AG10803 (cell line): ENCODE data around the gene RUFY4.

Experiments used
- DNase-seq: peaks from one replicate; pipeline ENCODE4 v3.0.0; 2010; ENCODE audit warnings: low read depth
- H3K4me3 ChIP-seq: 2 replicates; pipeline ENCODE4 v1.5.1; 2011; ENCODE audit warnings: mild to moderate bottlenecking, low read length, control low read depth
- CTCF ChIP-seq: conservative IDR thresholded peaks from 2 replicates; pipeline ENCODE4 v1.5.1; 2011; ENCODE audit warnings: mild to moderate bottlenecking, low read length, control low read depth, inconsistent platforms

The RUFY4 gene

GRCh38 chr2:218047536-218048225, 21.4 kb upstream of the RUFY4 start:
- no peak for TF ChIP-seq CTCF
- no peak for DNase-seq
- H3K4me3 ChIP-seq: no peak overlapping the region

- no peak for DNase-seq
- no peak for TF ChIP-seq CTCF
- H3K4me3 ChIP-seq: no peak overlapping the region
Observed at GRCh38 chr2:218051903-218052302, 17.1 kb upstream of the RUFY4 start.

- H3K4me3 ChIP-seq: no peak overlapping the region
- TF ChIP-seq CTCF: no peak
- DNase-seq: no peak
Observed at GRCh38 chr2:218059289-218059688, 9.8 kb upstream of the RUFY4 start.

- no peak for TF ChIP-seq CTCF
- no peak for DNase-seq
- H3K4me3 ChIP-seq: no peak overlapping the region
Observed at GRCh38 chr2:218060118-218060517, 8.9 kb upstream of the RUFY4 start.

GRCh38 chr2:218060950-218061660, 7.9 kb upstream of the RUFY4 start:
- no peak overlapping the region for H3K4me3 ChIP-seq
- no peak for DNase-seq
- no peak for TF ChIP-seq CTCF

- no peak for TF ChIP-seq CTCF
- DNase-seq: no peak
- H3K4me3 ChIP-seq: no peak overlapping the region
Observed at GRCh38 chr2:218063486-218063885, 5.6 kb upstream of the RUFY4 start.

- TF ChIP-seq CTCF: no peak
- DNase-seq: no peak
- no peak overlapping the region for H3K4me3 ChIP-seq
Observed at GRCh38 chr2:218063896-218064295, 5.2 kb upstream of the RUFY4 start.
